H9 (cell line): Measurements from ENCODE around the gene OR13J1. TPM values are rescaled to one million over a fixed set of nuclear protein-coding genes. Genes with fewer than 3 reads are reported as not detected.

Experiments used
- DNase-seq: peaks from one replicate; pipeline ENCODE4 v3.0.0-alpha.2; 2017
- H2AFZ ChIP-seq: one replicate; pipeline ENCODE4 v1.6.1; 2013; ENCODE audit warnings: mild to moderate bottlenecking, low read length, control low read depth, moderate library complexity
- H2AK5ac ChIP-seq: 2 replicates; pipeline ENCODE4 v1.6.1; 2013; ENCODE audit warnings: low read length, control low read depth, mixed read lengths; ENCODE audit not compliant: insufficient read length
- H2BK120ac ChIP-seq: one replicate; pipeline ENCODE4 v1.6.1; 2013; ENCODE audit warnings: low read depth, mild to moderate bottlenecking, low read length, control low read depth, inconsistent platforms; ENCODE audit not compliant: poor library complexity, severe bottlenecking
- H2BK12ac ChIP-seq: 2 replicates; pipeline ENCODE4 v1.6.1; 2013; ENCODE audit warnings: low read length, control low read depth, mixed read lengths, low read depth; ENCODE audit not compliant: insufficient read length
- H2BK15ac ChIP-seq: 2 replicates; pipeline ENCODE4 v1.6.1; 2013; ENCODE audit warnings: low read depth, low read length, control low read depth
- H2BK20ac ChIP-seq: one replicate; pipeline ENCODE4 v1.6.1; 2013; ENCODE audit warnings: low read depth, mild to moderate bottlenecking, low read length, control low read depth, inconsistent platforms; ENCODE audit not compliant: poor library complexity, severe bottlenecking
- H2BK5ac ChIP-seq: 2 replicates; pipeline ENCODE4 v1.6.1; 2013; ENCODE audit warnings: low read length, control low read depth, mixed read lengths; ENCODE audit not compliant: insufficient read length
- H3K14ac ChIP-seq: 2 replicates; pipeline ENCODE4 v1.6.1; 2013; ENCODE audit warnings: low read length, control low read depth; ENCODE audit not compliant: insufficient read depth
- H3K18ac ChIP-seq: 2 replicates; pipeline ENCODE4 v1.6.1; 2013; ENCODE audit warnings: low read depth, mild to moderate bottlenecking, mixed read lengths, low read length, control low read depth; ENCODE audit not compliant: insufficient read length
- H3K23ac ChIP-seq: 2 replicates; pipeline ENCODE4 v1.6.1; 2013; ENCODE audit warnings: low read length, control low read depth, mixed read lengths, low read depth; ENCODE audit not compliant: insufficient read length
- H3K23me2 ChIP-seq: 2 replicates; pipeline ENCODE4 v1.6.1; 2013; ENCODE audit warnings: low read depth, mild to moderate bottlenecking, mixed read lengths, low read length, control low read depth; ENCODE audit not compliant: insufficient read length, poor library complexity, severe bottlenecking
- H3K27ac ChIP-seq: 2 replicates; pipeline ENCODE4 v1.5.1; 2013; ENCODE audit warnings: low read length, control low read depth, mixed read lengths, low read depth; ENCODE audit not compliant: insufficient read length
- H3K27me3 ChIP-seq: 2 replicates; pipeline ENCODE4 v1.6.1; 2013; ENCODE audit warnings: low read length, control low read depth, inconsistent platforms; ENCODE audit not compliant: insufficient read depth
- H3K4ac ChIP-seq: 2 replicates; pipeline ENCODE4 v1.6.1; 2013; ENCODE audit warnings: low read depth, mild to moderate bottlenecking, control low read depth, inconsistent platforms, low read length, moderate library complexity
- H3K4me1 ChIP-seq: 2 replicates; pipeline ENCODE4 v1.6.1; 2013; ENCODE audit warnings: low read length, control low read depth, inconsistent platforms; ENCODE audit not compliant: insufficient read depth
- H3K4me2 ChIP-seq: 2 replicates; pipeline ENCODE4 v1.6.1; 2013; ENCODE audit warnings: low read length, control low read depth, mixed read lengths; ENCODE audit not compliant: insufficient read length, insufficient read depth
- H3K56ac ChIP-seq: 2 replicates; pipeline ENCODE4 v1.6.1; 2013; ENCODE audit warnings: low read depth, mild to moderate bottlenecking, mixed read lengths, low read length, control low read depth; ENCODE audit not compliant: insufficient read length
- H3K79me1 ChIP-seq: 2 replicates; pipeline ENCODE4 v1.6.1; 2013; ENCODE audit warnings: low read depth, mild to moderate bottlenecking, moderate library complexity, low read length, control low read depth, inconsistent platforms; ENCODE audit not compliant: insufficient read depth, poor library complexity, severe bottlenecking
- H3K79me2 ChIP-seq: 2 replicates; pipeline ENCODE4 v1.6.1; 2013; ENCODE audit warnings: low read length, control low read depth, inconsistent platforms; ENCODE audit not compliant: insufficient read depth
- H3K9ac ChIP-seq: 2 replicates; pipeline ENCODE4 v1.6.1; 2013; ENCODE audit warnings: low read length, control low read depth, mixed read lengths; ENCODE audit not compliant: insufficient read length; ENCODE audit errors: extremely low read depth
- H3K9me3 ChIP-seq: one replicate; pipeline ENCODE4 v1.6.1; 2013; ENCODE audit warnings: low read depth, low read length, inconsistent platforms; ENCODE audit not compliant: control insufficient read depth
- H3T11ph ChIP-seq: one replicate; pipeline ENCODE4 v1.6.1; 2013; ENCODE audit warnings: mild to moderate bottlenecking, low read length, control low read depth, inconsistent platforms
- H4K20me1 ChIP-seq: one replicate; pipeline ENCODE4 v1.6.1; 2013; ENCODE audit not compliant: control insufficient read depth, insufficient read length, insufficient read depth
- H4K5ac ChIP-seq: 2 replicates; pipeline ENCODE4 v1.6.1; 2013; ENCODE audit warnings: low read depth, mild to moderate bottlenecking, mixed read lengths, low read length, control low read depth; ENCODE audit not compliant: insufficient read length
- H4K8ac ChIP-seq: replicated peaks from 2 replicates; pipeline ENCODE4 v1.6.1; 2013; ENCODE audit warnings: low read length, control low read depth, mixed read lengths, low read depth; ENCODE audit not compliant: insufficient read length
- H4K91ac ChIP-seq: 2 replicates; pipeline ENCODE4 v1.6.1; 2013; ENCODE audit warnings: low read depth, mild to moderate bottlenecking, moderate library complexity, mixed read lengths, low read length, control low read depth; ENCODE audit not compliant: insufficient read length
- H3K27ac Mint-ChIP-seq, 3 experiments: 2 replicates in 2 of 3; 3 replicates in 1 of 3; pipeline ENCODE4 v1.8.0; 2020 to 2021; ENCODE audit warnings: mixed read lengths in 3 of 3, mild to moderate bottlenecking in 1 of 3, moderate library complexity in 1 of 3
- H3K27me3 Mint-ChIP-seq: 2 replicates; pipeline ENCODE4 v1.8.0; 2021; ENCODE audit warnings: low read depth, mild to moderate bottlenecking, moderate library complexity, mixed read lengths
- H3K36me3 Mint-ChIP-seq, 3 experiments: 2 replicates in 2 of 3; 3 replicates in 1 of 3; pipeline ENCODE4 v1.8.0; 2020 to 2021; ENCODE audit warnings: low read depth in 3 of 3, mixed read lengths in 3 of 3; ENCODE audit not compliant: insufficient read depth in 1 of 3
- H3K4me1 Mint-ChIP-seq, 2 experiments: 2 replicates each; pipeline ENCODE4 v1.8.0; 2020; ENCODE audit warnings: mixed read lengths in 2 of 2
- H3K4me3 Mint-ChIP-seq, 2 experiments: 2 replicates in 1 of 2; 3 replicates in 1 of 2; pipeline ENCODE4 v1.8.0; 2020 to 2021; ENCODE audit warnings: mild to moderate bottlenecking in 2 of 2, mixed read lengths in 2 of 2, moderate library complexity in 1 of 2
- H3K9me3 Mint-ChIP-seq, 2 experiments: 2 replicates in 1 of 2; 3 replicates in 1 of 2; pipeline ENCODE4 v1.8.0; 2020; ENCODE audit warnings: mild to moderate bottlenecking in 2 of 2, mixed read lengths in 2 of 2, moderate library complexity in 1 of 2
- CTCF ChIP-seq: fragments of 200-600 bp; sonication (generic); conservative IDR thresholded peaks from 3 replicates; pipeline ENCODE4 v1.8.0; 2021; ENCODE audit warnings: antibody characterized with exemption, mild to moderate bottlenecking
- WGBS: extraction: QIAGEN DNeasy Blood & Tissue Kit; methylation state at CpG from one replicate; pipeline ENCODE4 v1.1.7; 2013; ENCODE audit warnings: missing lambda C conversion rate, low lambda C conversion rate, mixed read lengths; ENCODE audit not compliant: insufficient read length; ENCODE audit errors: extremely low coverage; 5-methylcytosine and 5-hydroxymethylcytosine counted together
- total RNA-seq: library from RNA; stranded (reverse); gene quantifications from 2 replicates; pipeline ENCODE4 v1.2.1, GENCODE V29; 2021

OR13J1 gene
- total RNA-seq, 1 experiment from 2014 or later = not detected

GRCh38 chr9:35917261-35917660 lies 47.1 kb upstream of the OR13J1 start:
- H3K27me3 Mint-ChIP-seq = no peaks in the 10 kb centered on the region
- H2AFZ ChIP-seq = no peak overlapping the region
- no peak overlapping the region for H2BK12ac ChIP-seq
- no peaks in the 10 kb centered on the region for H3K79me1 ChIP-seq
- H3K27ac ChIP-seq = no peak overlapping the region
- no peaks in the 10 kb centered on the region for H4K20me1 ChIP-seq
- H3K4me1 ChIP-seq = no peaks in the 10 kb centered on the region
- H3K9ac ChIP-seq = no peak overlapping the region
- no peak overlapping the region for H3K56ac ChIP-seq
- H2BK5ac ChIP-seq = no peak overlapping the region
- H2AK5ac ChIP-seq = no peak overlapping the region
- H2BK15ac ChIP-seq = no peak overlapping the region
- no peaks in the 10 kb centered on the region for H3K9me3 ChIP-seq
- no peak overlapping the region for H3K4me3 Mint-ChIP-seq
- no peaks in the 10 kb centered on the region for H3K36me3 Mint-ChIP-seq
- H3K27me3 ChIP-seq = no peaks in the 10 kb centered on the region
- no CpG with 5 or more reads among the region's 4 CpGs for WGBS
- no peak overlapping the region for H3K4me2 ChIP-seq
- H4K8ac ChIP-seq = no peak overlapping the region
- H3K9me3 Mint-ChIP-seq = no peaks in the 10 kb centered on the region
- H3K14ac ChIP-seq = no peak overlapping the region; the same call in 1 of the 2 replicates
- no peak for TF ChIP-seq CTCF
- H3K23me2 ChIP-seq = no peaks in the 10 kb centered on the region
- H3K4ac ChIP-seq = no peak overlapping the region
- H4K5ac ChIP-seq = no peak overlapping the region
- no peak overlapping the region for H3T11ph ChIP-seq
- peaks cover 7 to 8% of the 10 kb centered on the region in 2 experiments for H3K4me1 Mint-ChIP-seq
- H2BK120ac ChIP-seq = no peak overlapping the region
- no peak overlapping the region for H2BK20ac ChIP-seq
- H3K27ac Mint-ChIP-seq = no peak overlapping the region
- H3K23ac ChIP-seq = no peak overlapping the region
- H4K91ac ChIP-seq = no peak overlapping the region
- no peaks in the 10 kb centered on the region for H3K79me2 ChIP-seq
- no peak for DNase-seq
- H3K18ac ChIP-seq = no peak overlapping the region
